Glutamatergic neuron (in vitro differentiated cells): ENCODE data around the gene OSBPL1A. TPM values are rescaled to one million over a fixed set of nuclear protein-coding genes. Genes with fewer than 3 reads are reported as not detected.

ENCODE experiments used
- DNase-seq: peaks from one replicate; pipeline ENCODE4 v3.0.0; 2022
- H3K27ac Mint-ChIP-seq: one replicate; pipeline ENCODE4 v1.8.0; 2020; ENCODE audit warnings: mild to moderate bottlenecking, mixed read lengths, inconsistent platforms; ENCODE audit not compliant: unreplicated experiment
- H3K27me3 Mint-ChIP-seq: one replicate; pipeline ENCODE4 v1.8.0; 2020; ENCODE audit warnings: mild to moderate bottlenecking, moderate library complexity, mixed read lengths, inconsistent platforms; ENCODE audit not compliant: unreplicated experiment
- H3K36me3 Mint-ChIP-seq: one replicate; pipeline ENCODE4 v1.8.0; 2020; ENCODE audit warnings: mild to moderate bottlenecking, mixed read lengths, inconsistent platforms; ENCODE audit not compliant: unreplicated experiment
- H3K4me1 Mint-ChIP-seq: one replicate; pipeline ENCODE4 v1.8.0; 2020; ENCODE audit warnings: mild to moderate bottlenecking, low read depth, mixed read lengths, inconsistent platforms; ENCODE audit not compliant: unreplicated experiment
- H3K4me3 Mint-ChIP-seq: one replicate; pipeline ENCODE4 v1.8.0; 2020; ENCODE audit warnings: mild to moderate bottlenecking, mixed read lengths, inconsistent platforms; ENCODE audit not compliant: unreplicated experiment
- H3K9me3 Mint-ChIP-seq: one replicate; pipeline ENCODE4 v1.8.0; 2020; ENCODE audit warnings: mild to moderate bottlenecking, moderate library complexity, mixed read lengths, inconsistent platforms; ENCODE audit not compliant: unreplicated experiment
- total RNA-seq: library from RNA; stranded (reverse); fragmentation: NEBNext Ultra II Directional; extraction: Animal tissue kit (Norgen Biotek cat#: 25700); gene quantifications from one replicate; pipeline ENCODE4 v1.2.1, GENCODE V29; 2021; ENCODE audit not compliant: unreplicated experiment
- TF ChIP-seq, protein P1 (sequence below): fragments of 200-600 bp; sonication (generic); IDR thresholded peaks from one replicate; pipeline ENCODE4 v1.5.0; 2021; ENCODE audit not compliant: partially characterized antibody, unreplicated experiment

The OSBPL1A gene
- total RNA-seq, 1 donor from 2014 or later, result 27.5 TPM

- no peak for DNase-seq
- no peaks in the 10 kb centered on the region for H3K36me3 Mint-ChIP-seq
- H3K4me1 Mint-ChIP-seq, result peaks cover 14% of the 10 kb centered on the region
- H3K27me3 Mint-ChIP-seq, result no peaks in the 10 kb centered on the region
- H3K27ac Mint-ChIP-seq, result no peak overlapping the region
- no peak overlapping the region for H3K4me3 Mint-ChIP-seq
- TF ChIP-seq, protein P1, sequence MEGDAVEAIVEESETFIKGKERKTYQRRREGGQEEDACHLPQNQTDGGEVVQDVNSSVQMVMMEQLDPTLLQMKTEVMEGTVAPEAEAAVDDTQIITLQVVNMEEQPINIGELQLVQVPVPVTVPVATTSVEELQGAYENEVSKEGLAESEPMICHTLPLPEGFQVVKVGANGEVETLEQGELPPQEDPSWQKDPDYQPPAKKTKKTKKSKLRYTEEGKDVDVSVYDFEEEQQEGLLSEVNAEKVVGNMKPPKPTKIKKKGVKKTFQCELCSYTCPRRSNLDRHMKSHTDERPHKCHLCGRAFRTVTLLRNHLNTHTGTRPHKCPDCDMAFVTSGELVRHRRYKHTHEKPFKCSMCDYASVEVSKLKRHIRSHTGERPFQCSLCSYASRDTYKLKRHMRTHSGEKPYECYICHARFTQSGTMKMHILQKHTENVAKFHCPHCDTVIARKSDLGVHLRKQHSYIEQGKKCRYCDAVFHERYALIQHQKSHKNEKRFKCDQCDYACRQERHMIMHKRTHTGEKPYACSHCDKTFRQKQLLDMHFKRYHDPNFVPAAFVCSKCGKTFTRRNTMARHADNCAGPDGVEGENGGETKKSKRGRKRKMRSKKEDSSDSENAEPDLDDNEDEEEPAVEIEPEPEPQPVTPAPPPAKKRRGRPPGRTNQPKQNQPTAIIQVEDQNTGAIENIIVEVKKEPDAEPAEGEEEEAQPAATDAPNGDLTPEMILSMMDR, result no peak
- H3K9me3 Mint-ChIP-seq, result no peaks in the 10 kb centered on the region
Measured at GRCh38 chr18:24200494-24201290, 196.9 kb downstream of the OSBPL1A start.

DNA sequence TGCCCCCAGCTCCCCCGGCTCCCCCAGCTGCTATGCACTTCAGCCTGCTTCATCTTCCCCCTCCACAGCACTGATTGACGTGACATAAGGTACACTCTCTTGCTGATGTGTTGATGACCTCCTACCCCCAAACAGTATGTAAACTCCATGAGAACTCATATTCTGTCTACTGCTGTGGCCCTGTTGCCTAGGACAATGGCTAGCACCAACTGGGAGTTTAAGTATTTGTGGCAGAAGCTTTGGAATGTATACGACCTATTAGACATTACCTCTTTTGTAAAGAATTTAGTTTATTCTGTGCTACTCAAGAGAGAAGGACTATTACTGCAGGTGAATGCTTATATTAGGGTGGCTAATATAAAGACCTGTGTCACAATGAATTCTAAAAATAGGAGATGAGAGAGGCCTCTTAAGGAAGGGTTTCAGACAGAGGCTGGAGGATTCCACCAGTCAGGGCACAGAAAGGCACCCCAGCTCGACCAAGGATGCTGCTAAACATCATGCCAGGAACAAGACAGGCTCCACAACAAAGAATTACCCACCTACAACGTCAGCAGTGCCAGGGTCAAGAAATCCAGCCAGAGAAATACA is 198.2 kb downstream of the OSBPL1A start:
- Mint-ChIP-seq H3K4me1 (peaks cover 8% of the 10 kb centered on the region), H3K4me3 (no peak overlapping the region), H3K36me3 (no peaks in the 10 kb centered on the region), H3K9me3 (no peaks in the 10 kb centered on the region), H3K27me3 (no peaks in the 10 kb centered on the region), H3K27ac (no peak overlapping the region)
- TF ChIP-seq, protein P1, result no peak
- DNase-seq, result no peak

DNA sequence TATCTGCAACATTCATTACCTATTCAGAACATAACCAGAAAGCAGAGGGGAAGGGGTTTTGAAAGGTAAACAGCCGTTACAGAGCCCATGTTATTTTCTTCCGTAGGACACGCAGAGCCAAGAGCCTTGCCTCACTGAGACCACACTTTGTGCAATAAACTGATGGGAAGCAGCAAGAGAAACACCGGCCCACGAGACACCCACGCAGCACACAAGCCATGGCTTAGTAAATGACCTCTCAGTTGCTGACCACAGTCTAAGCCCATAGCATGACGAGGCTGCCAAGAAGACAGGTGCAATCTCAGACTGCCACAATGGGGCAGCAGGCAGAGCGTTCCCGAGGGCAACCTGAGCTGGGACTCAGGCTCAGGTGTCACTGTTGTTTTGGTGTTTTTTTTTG is 199.2 kb downstream of the OSBPL1A start:
- no peaks in the 10 kb centered on the region for H3K36me3 Mint-ChIP-seq
- H3K27ac Mint-ChIP-seq, result no peak overlapping the region
- no peaks in the 10 kb centered on the region for H3K27me3 Mint-ChIP-seq
- TF ChIP-seq, protein P1, result no peak
- no peak overlapping the region for H3K4me3 Mint-ChIP-seq
- H3K4me1 Mint-ChIP-seq, result peaks cover 8% of the 10 kb centered on the region
- DNase-seq, result no peak
- H3K9me3 Mint-ChIP-seq, result no peaks in the 10 kb centered on the region

DNA sequence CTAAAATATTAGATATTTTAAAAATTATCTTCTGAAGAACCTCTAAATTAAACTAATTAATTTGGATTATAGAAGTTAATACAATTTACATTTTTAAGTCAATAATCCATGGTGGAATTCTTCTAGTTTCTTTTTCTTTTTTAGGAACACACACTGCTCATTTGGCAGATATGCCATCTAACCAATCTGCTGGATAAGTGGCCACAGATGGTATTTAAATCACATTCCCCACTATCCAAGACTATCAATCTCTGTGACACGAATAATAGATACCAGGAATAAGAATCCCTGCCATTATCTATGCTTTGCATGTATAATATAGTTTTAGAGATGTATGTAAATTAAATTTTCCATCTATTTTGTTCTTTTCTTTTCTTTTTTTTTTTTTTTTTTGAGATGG is 200.2 kb downstream of the OSBPL1A start:
- Mint-ChIP-seq H3K27me3 (no peaks in the 10 kb centered on the region), H3K4me1 (peaks cover 8% of the 10 kb centered on the region), H3K27ac (no peak overlapping the region), H3K36me3 (no peaks in the 10 kb centered on the region), H3K9me3 (peaks cover under 1% of the 10 kb centered on the region), H3K4me3 (no peak overlapping the region)
- DNase-seq, result no peak
- TF ChIP-seq, protein P1, result no peak

DNA sequence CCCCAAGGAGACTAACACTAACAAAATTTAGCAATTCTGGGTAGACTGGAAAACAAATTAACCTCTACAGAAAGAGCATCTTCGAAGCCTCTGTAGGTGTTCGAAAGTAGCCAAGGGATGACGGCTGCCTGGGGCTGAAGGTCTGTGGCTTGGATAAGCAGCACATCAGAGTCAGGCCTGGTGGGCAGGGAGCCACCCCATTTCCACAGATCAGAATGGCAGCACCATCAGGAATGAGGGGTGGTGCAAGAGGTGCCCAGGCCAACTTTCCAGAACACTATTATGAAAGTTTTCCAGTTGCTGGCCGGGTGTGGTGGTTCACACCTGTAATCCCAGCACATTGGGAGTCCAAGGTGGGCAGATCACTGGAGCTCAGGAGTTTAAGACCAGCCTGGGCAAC is 200.9 kb downstream of the OSBPL1A start:
- no peak for DNase-seq
- Mint-ChIP-seq H3K27me3 (no peaks in the 10 kb centered on the region), H3K4me3 (no peak overlapping the region), H3K4me1 (peaks cover 5% of the 10 kb centered on the region), H3K27ac (no peak overlapping the region), H3K9me3 (peaks cover 1% of the 10 kb centered on the region), H3K36me3 (no peaks in the 10 kb centered on the region)
- TF ChIP-seq, protein P1, result no peak
